ENCODE data around the gene SPG7. TPM values are rescaled to one million over a fixed set of nuclear protein-coding genes. Genes with fewer than 3 reads are reported as not detected.

Gene SPG7
- total RNA-seq, 1 experiment from 2014 or later = 118 TPM

- ATAC-seq (no peak), DNase-seq (ENCODE audit: low read depth, low spot score) (no peak)
- POLR2A ChIA-PET = interaction anchor here (0.6 kb wide), 1 partner anchor 131 kb away, joined by 17 read pairs; no protein-coding TSS in a partner anchor
- TF ChIP-seq SIN3A (IDR thresholded peaks at IDR 0.05; ENCODE audit: borderline replicate concordance, insufficient read depth, low read depth, low read length) (no peak), CTCF (IDR thresholded peaks at IDR 0.05) (no peak), POLR2AphosphoS5 (IDR thresholded peaks at IDR 0.05; ENCODE audit: low read depth, low read length) (no peak), TCF7L2 (IDR thresholded peaks at IDR 0.05; ENCODE audit: low read depth, low read length) (no peak), REST (IDR thresholded peaks at IDR 0.05; ENCODE audit: insufficient read depth in 1 of 2, low read depth in 2 of 2, low read length in 1 of 2) (no peak)
- Histone ChIP-seq H3K4me1 (ENCODE audit: control insufficient read depth, insufficient read depth, low read length) (peaks cover 38% of the 10 kb centered on the region), H3K4me3 (ENCODE audit: low read depth in 2 of 2, low read length in 2 of 2) (peak overlapping the region; percentile 81 to 84), H3K9me3 (ENCODE audit: control insufficient read depth, insufficient read depth, low read depth, low read length) (no peaks in the 10 kb centered on the region), H3K27ac (ENCODE audit: low read length) (peak overlapping the region; percentile 95), H3K36me3 (ENCODE audit: control insufficient read depth, insufficient read depth, low read length) (peaks cover 13% of the 10 kb centered on the region), H3K27me3 (ENCODE audit: control insufficient read depth, insufficient read depth, low read length) (no peaks in the 10 kb centered on the region)
- CTCF ChIA-PET = interaction anchor here (0.6 kb wide), 1 partner anchor 175 kb away, joined by 3 read pairs; no protein-coding TSS in a partner anchor
- TSS peak; percentile 89 for BruUV-seq (replicated peaks)
- intact Hi-C loops (cut with micrococcal nuclease; ENCODE audit: unreplicated experiment) (loop anchor here (10.0 kb wide), 1 partner anchor 172 kb away; no protein-coding TSS in a partner anchor), in situ Hi-C loops (cut with HindIII; ENCODE audit: low pct_unique_long_range_greater_than_20kb, low sequenced_read_pairs) (no loop called here)
These were observed 1.4 kb upstream of the SPG7 start for GRCh38 chr16:89506791-89507191.

GRCh38 chr16:89507214-89507833 is 879 bp upstream of the SPG7 start:
- POLR2A ChIA-PET = interaction anchor here (0.5 to 0.7 kb wide), 3 partner anchors 16 to 184 kb away, joined by 3 to 17 read pairs (median 3); no protein-coding TSS in a partner anchor
- Histone ChIP-seq H3K4me1 (ENCODE audit: control insufficient read depth, insufficient read depth, low read length) (peaks cover 34% of the 10 kb centered on the region), H3K9me3 (ENCODE audit: control insufficient read depth, insufficient read depth, low read depth, low read length) (no peaks in the 10 kb centered on the region), H3K27me3 (ENCODE audit: control insufficient read depth, insufficient read depth, low read length) (no peaks in the 10 kb centered on the region), H3K4me3 (ENCODE audit: low read depth in 2 of 2, low read length in 2 of 2) (peak overlapping the region; percentile 81 to 84), H3K36me3 (ENCODE audit: control insufficient read depth, insufficient read depth, low read length) (peaks cover 13% of the 10 kb centered on the region), H3K27ac (ENCODE audit: low read length) (peak overlapping the region; percentile 95)
- intact Hi-C loops (cut with micrococcal nuclease; ENCODE audit: unreplicated experiment) (loop anchor here (10.0 kb wide), 1 partner anchor 173 kb away; no protein-coding TSS in a partner anchor), in situ Hi-C loops (cut with HindIII; ENCODE audit: low pct_unique_long_range_greater_than_20kb, low sequenced_read_pairs) (no loop called here)
- no peak for TF ChIP-seq TCF7L2 (IDR thresholded peaks at IDR 0.05; ENCODE audit: low read depth, low read length)
- peak; percentile 18; the same call in 1 of the 2 replicates for TF ChIP-seq POLR2AphosphoS5 (IDR thresholded peaks at IDR 0.05; ENCODE audit: low read depth, low read length)
- ATAC-seq = no peak
- CTCF ChIA-PET = no interaction called here
- no TSS peak for BruUV-seq (replicated peaks)
- DNase-seq (ENCODE audit: low read depth, low spot score) = no peak

- Histone ChIP-seq H3K36me3 (ENCODE audit: control insufficient read depth, insufficient read depth, low read length) (peaks cover 20% of the 10 kb centered on the region), H3K27me3 (ENCODE audit: control insufficient read depth, insufficient read depth, low read length) (no peaks in the 10 kb centered on the region), H3K4me3 (ENCODE audit: low read depth in 2 of 2, low read length in 2 of 2) (no peak overlapping the region), H3K27ac (ENCODE audit: low read length) (0 out of 2 replicates have a peak overlapping the region, but pooled peaks have one; percentile 44), H3K4me1 (ENCODE audit: control insufficient read depth, insufficient read depth, low read length) (peaks cover 11% of the 10 kb centered on the region), H3K9me3 (ENCODE audit: control insufficient read depth, insufficient read depth, low read depth, low read length) (no peaks in the 10 kb centered on the region)
- in situ Hi-C loops (cut with HindIII; ENCODE audit: low pct_unique_long_range_greater_than_20kb, low sequenced_read_pairs) = no loop called here
- DNase-seq (ENCODE audit: low read depth, low spot score) (no peak), ATAC-seq (no peak)
- intact Hi-C loops (cut with micrococcal nuclease; ENCODE audit: unreplicated experiment) = no loop called here
- no peak for TF ChIP-seq CTCF (IDR thresholded peaks at IDR 0.05)
- TF ChIP-seq REST (IDR thresholded peaks at IDR 0.05; ENCODE audit: insufficient read depth in 1 of 2, low read depth in 2 of 2, low read length in 1 of 2) = no peak
- no peak for TF ChIP-seq TCF7L2 (IDR thresholded peaks at IDR 0.05; ENCODE audit: low read depth, low read length)
- TF ChIP-seq SIN3A (IDR thresholded peaks at IDR 0.05; ENCODE audit: borderline replicate concordance, insufficient read depth, low read depth, low read length) = no peak
- TF ChIP-seq POLR2AphosphoS5 (IDR thresholded peaks at IDR 0.05; ENCODE audit: low read depth, low read length) = no peak
- POLR2A ChIA-PET = no interaction called here
- BruUV-seq (replicated peaks) = no TSS peak
- CTCF ChIA-PET = no interaction called here
These were observed 2.3 kb downstream of the SPG7 start for GRCh38 chr16:89510526-89510925.
